Activated CD4-positive, alpha-beta T cell treated with anti-CD3 and anti-CD28 coated beads, Interleukin-10, Interleukin-2, amounts not matched to agents 100 ng/mL and 50 ng/mL, durations not matched to agents 16 hours and 8 hours (primary cell): ENCODE measurements around the gene CCDC85C.

Source experiments
- DNase-seq: peaks from one replicate; pipeline ENCODE4 v3.0.0-alpha.2; 2020

Gene CCDC85C

DNA sequence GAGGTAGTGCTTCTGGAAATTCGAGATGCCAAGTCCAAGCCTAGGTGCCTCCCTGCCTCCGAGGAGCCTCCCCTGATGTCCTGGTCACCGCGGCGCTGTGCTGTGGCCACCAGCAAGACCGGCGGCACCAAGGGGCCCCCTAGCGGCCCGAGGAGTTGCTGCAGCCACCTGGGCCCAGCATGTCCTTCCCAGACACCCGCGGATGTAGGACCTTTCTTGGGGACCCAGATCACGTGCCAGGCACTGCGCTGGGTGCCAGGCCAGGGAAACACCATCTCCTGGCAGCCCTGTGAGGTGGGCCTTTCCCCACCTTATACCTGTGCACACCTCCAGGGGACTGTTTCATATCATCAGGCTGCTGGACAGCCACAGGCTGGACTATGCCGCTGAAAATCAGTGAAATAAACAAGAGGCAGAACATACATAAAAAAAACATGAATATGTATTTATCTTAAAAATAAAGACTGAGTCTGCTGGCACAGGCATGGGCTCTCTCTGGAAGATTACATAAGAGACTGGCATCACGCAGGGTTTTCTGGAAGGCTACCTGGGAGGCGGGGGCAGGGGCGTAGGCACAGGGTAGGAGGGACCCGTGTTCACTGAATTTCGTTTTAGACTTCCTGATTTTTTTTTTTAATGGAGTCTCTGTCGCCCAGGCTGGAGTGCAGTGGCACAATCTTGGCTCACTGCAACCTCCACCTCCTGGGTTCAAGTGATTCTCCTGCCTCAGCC lies 25.0 kb upstream of the CCDC85C start:
- DNase-seq, result peak; percentile 71

GRCh38 chr14:99627510-99628381 lies 23.7 kb upstream of the CCDC85C start:
- DNase-seq, result no peak

GRCh38 chr14:99627100-99627499 lies 23.1 kb upstream of the CCDC85C start:
- DNase-seq, result no peak

GRCh38 chr14:99626041-99626648 lies 22.1 kb upstream of the CCDC85C start:
- no peak for DNase-seq

GRCh38 chr14:99625476-99625875 lies 21.5 kb upstream of the CCDC85C start:
- DNase-seq, result no peak

- no peak for DNase-seq
Observed at GRCh38 chr14:99624971-99625370, 21.0 kb upstream of the CCDC85C start.

DNA sequence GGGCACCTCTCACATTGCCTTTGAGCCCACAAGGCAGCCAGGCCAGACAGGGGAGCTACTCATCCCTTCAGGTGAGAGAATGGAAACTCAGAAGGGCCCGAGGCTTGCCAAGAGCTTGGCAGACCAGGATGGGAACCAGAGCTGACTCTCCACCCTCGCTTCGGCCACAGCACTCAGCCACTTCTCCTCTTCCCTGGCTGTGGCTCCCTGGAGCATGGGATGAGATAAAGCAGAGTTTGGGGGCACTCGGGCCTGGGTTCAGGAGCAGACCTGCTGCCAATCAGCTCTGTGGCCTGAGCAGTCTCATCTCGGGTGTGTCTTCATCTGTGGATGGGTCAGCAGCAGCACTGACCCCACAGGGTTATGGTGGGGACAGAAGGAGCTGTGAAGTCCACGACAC lies 20.0 kb upstream of the CCDC85C start:
- DNase-seq, result no peak

GRCh38 chr14:99621948-99622347 lies 17.9 kb upstream of the CCDC85C start:
- no peak for DNase-seq

- DNase-seq, result no peak
Observed at GRCh38 chr14:99619835-99620834, 16.1 kb upstream of the CCDC85C start.

DNA sequence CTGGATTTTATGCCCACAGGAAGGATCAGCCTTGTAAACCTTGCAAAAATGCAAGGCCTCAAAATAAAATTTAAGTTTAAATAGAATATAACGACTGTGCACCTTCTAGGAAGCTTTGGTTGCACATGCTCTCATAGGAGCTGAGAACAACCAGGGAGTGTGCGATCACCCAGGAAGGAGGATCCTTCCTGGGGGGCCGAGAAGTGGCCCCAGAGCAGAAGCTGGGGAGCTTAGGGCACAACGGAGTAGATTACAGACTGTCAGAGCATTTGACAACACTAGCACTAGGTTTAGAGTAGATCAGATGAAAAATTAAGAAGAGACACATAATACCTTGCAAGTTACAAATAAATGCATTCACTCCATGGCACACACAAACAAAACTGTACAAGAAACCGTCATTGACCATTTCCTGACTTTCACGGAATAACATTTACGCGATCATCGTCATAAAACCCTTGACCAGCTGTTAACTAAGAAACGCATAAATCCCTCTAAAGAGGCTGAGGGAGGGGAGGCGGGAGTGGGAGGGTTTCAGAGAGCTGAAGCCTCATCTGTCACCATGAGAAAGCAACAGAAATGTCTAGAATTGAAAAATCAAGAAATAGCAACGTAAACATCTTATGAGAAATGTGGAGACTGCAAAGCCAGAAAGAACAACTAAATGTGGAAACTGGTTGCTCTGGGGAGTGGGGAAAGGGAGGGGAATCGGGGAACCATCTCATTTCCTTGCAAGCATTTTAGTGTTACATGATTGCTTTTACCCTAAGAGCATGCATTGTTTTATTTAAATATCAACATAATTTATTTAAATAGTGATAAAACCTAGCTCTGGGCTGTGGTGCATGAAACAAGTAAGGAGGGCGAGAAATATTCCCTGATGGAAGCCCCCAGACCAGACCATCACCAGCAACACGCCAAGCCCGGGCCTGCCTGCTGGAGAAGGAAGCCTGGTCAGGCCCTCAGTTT lies 13.1 kb upstream of the CCDC85C start:
- DNase-seq, result no peak

GRCh38 chr14:99615497-99616157 lies 11.6 kb upstream of the CCDC85C start:
- no peak for DNase-seq

DNA sequence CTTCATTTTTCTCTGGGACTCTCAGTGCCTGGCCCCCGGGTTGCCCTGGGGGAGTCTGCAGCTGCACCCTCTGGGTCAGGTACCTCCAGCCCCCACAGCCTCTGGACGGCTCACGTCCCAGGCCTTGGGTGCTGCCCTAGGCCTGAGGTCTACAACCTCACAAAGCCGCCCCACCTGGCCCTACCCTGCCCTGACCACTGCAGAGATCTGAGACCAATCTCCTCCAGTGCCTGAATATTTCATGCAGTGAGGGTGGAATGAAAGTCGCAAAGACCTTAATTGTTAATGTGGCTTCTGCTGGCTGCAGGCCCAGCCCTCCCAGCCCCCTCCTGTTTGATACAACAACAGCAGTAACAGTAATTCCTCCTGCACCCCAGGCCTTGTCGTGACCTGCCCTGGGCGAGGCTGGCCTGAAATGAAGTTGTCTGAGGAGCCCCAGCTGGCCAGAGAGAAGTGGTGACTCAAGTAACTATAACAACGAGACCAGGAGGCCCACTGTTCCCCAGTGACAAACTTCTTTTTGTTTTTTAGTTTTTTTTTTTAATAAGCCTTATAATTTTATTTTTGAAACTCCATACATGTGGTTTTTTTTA lies 8.8 kb upstream of the CCDC85C start:
- DNase-seq, result no peak

DNA sequence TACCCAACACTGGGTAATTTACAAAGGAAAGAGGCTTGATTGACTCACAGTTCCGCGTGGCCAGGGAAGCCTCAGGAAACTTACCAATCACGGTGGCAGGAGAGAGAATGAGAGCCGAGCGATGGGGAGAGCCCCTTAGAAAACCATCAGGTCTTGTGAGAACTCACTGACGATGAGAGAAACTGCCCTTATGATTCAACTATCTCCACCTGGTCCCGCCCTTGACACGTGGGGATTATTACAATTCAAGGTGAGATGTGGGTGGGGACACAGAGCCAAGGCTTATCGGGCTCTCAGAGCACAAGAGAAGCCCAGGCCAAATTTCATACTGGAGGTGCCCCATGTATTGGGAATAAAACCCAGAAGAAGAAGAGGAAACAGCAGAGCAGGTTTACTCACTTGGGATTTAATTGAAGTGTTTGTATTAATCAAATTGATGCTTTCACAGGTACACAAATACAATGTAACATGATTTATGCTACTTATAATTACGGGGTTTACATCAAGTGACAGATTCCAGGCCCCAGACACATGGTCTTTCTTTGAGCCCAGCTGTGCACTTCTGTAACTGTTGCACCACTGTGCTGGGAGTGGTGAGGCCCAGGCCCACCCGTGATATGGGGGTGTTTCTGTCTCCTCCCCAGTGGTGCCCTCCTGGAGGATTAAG lies 8.2 kb upstream of the CCDC85C start:
- DNase-seq, result no peak

DNA sequence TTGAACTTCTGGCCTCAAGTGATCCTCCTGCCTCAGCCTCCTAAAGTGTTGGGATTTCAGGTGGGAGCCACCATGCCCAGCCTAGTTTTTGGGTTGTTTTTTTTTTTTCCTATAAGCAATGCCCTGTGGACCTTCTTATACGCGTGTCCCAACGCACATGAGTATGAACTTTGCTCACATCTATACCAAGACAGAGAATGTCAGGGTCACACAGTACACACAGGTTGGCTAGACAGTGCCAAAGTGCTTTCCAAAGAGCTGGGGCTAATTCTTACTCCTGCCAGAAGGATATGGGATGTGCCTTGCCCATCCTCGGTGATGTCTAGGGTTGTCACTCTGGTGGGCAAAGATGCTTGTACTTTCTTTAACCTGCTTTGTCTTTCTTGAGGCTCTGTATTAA lies 7.6 kb upstream of the CCDC85C start:
- DNase-seq, result no peak

GRCh38 chr14:99609245-99610170 lies 5.5 kb upstream of the CCDC85C start:
- peak; percentile 14 for DNase-seq

GRCh38 chr14:99608591-99608990 lies 4.6 kb upstream of the CCDC85C start:
- DNase-seq, result no peak

- DNase-seq, result no peak
Observed at GRCh38 chr14:99606359-99606758, 2.4 kb upstream of the CCDC85C start.

- peak; percentile 71 for DNase-seq
Observed at GRCh38 chr14:99605299-99605961, 1.4 kb upstream of the CCDC85C start.
